IPS-20b (cell line): Measurements from ENCODE around the gene KCNQ1.

Experiments
- H3K27ac ChIP-seq: one replicate; pipeline ENCODE4 v1.5.1; 2013; ENCODE audit warnings: low read length
- H3K27me3 ChIP-seq: 2 replicates; pipeline ENCODE4 v1.6.1; 2013; ENCODE audit warnings: mild to moderate bottlenecking, low read length, inconsistent platforms; ENCODE audit not compliant: insufficient read depth
- H3K36me3 ChIP-seq: 2 replicates; pipeline ENCODE4 v1.6.1; 2013; ENCODE audit warnings: low read depth, mild to moderate bottlenecking, inconsistent platforms, low read length, moderate library complexity; ENCODE audit not compliant: insufficient read depth
- H3K4me1 ChIP-seq: 2 replicates; pipeline ENCODE4 v1.6.1; 2013; ENCODE audit warnings: mild to moderate bottlenecking, control low read depth, inconsistent platforms, low read length, moderate library complexity; ENCODE audit not compliant: insufficient read depth
- H3K4me3 ChIP-seq: 2 replicates; pipeline ENCODE4 v1.5.1; 2013; ENCODE audit warnings: mild to moderate bottlenecking, low read length, inconsistent platforms
- H3K9ac ChIP-seq: 2 replicates; pipeline ENCODE4 v1.6.1; 2013; ENCODE audit warnings: low read depth, mild to moderate bottlenecking, inconsistent platforms, low read length, moderate library complexity
- H3K9me3 ChIP-seq: 2 replicates; pipeline ENCODE4 v1.6.1; 2013; ENCODE audit warnings: mild to moderate bottlenecking, low read depth, low read length, inconsistent platforms; ENCODE audit not compliant: insufficient read depth

Gene KCNQ1

DNA sequence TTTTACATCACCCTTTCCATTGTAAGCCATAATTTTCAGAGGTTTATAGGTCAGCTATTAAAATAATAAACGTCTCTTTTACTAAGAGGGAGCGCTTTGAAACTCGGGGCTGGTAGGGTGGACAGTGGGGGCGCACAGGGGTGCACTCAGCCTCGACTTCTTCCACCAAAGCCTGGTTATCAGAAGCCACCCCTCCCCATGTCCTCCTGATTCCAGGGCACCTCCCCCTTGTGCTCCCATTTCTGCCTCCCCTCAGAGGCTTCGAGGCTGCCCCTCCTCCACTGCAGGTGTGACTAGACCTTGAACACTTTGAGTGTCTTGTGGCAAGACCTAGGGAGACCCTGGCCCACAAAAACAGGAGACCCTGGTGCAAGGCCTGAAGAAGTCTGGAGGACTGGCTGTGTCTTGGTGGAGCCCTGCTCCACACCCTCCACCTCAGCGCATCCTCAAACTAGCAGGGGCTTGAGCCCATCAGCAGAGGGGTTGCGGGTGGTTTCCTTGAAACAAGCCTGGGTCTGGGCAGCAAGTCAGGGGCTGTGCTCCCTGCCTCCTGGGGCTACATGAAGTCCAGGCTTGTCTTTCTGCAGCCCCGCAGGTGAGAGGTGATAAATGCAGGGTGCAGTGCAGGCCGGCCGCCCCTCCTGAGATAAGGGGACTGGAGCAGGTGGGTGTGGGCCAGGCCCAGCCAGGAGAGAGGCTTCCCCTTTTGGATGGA is 437.7 kb downstream of the KCNQ1 start:
- Histone ChIP-seq H3K9ac (no peak overlapping the region), H3K27me3 (peaks cover 86% of the 10 kb centered on the region), H3K27ac (no peak overlapping the region), H3K9me3 (no peaks in the 10 kb centered on the region), H3K4me3 (peak overlapping the region; percentile 44; the same call in 1 of the 2 replicates), H3K4me1 (peaks cover 3% of the 10 kb centered on the region; the same call in 1 of the 2 replicates), H3K36me3 (no peaks in the 10 kb centered on the region)

GRCh38 chr11:2883640-2883978 is 438.8 kb downstream of the KCNQ1 start:
- H3K4me1 ChIP-seq = peaks cover 3% of the 10 kb centered on the region; the same call in 1 of the 2 replicates
- H3K9me3 ChIP-seq = no peaks in the 10 kb centered on the region
- H3K27ac ChIP-seq = no peak overlapping the region
- no peaks in the 10 kb centered on the region for H3K36me3 ChIP-seq
- H3K27me3 ChIP-seq = peaks cover 90% of the 10 kb centered on the region
- H3K9ac ChIP-seq = no peak overlapping the region; the same call in 1 of the 2 replicates
- H3K4me3 ChIP-seq = peak overlapping the region; percentile 44; the same call in 1 of the 2 replicates

DNA sequence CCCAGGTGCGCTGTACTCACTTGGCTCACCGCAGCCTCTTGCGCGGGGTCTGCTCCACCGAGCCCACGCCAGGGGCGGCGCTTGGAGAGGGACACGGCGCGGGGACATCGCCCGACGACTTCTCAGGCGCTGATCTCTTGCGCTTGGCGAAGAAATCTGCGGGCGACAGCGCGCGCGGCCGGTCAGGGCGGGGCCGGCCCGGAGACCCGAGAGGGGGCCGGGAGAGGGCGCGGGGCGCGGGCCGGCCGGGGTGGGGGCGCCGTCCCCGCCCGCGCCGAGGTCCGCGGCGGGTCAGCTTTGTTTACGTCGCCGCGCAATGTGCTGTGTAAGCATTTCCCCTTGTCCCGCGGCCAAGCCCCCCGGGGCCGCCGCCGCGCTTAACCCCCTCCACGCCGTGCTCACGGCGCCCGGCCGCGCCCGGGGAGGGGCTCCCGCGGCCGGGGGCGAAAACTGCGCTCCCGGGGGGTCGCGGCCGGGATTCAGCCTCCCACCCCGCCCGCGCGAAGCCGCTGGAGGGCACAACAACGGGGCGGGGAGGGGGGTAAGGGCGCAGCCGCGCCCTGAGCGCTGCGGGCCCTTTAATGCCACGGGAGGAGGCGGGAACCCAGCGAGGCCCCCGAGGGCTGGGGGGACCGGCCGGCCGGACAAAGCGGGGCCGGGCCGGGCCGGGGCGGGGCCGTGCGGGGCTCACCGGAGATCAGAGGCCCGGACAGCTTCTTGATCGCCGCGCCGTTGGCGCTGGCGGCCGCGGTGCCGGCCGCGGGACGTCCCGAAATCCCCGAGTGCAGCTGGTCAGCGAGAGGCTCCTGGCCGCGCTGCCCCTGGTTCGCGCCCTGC is 439.4 kb downstream of the KCNQ1 start:
- Histone ChIP-seq H3K9ac (peak overlapping the region; percentile 21; the same call in 1 of the 2 replicates), H3K36me3 (no peaks in the 10 kb centered on the region), H3K4me1 (peaks cover 3% of the 10 kb centered on the region; the same call in 1 of the 2 replicates), H3K4me3 (peak overlapping the region; percentile 44; the same call in 1 of the 2 replicates), H3K27ac (no peak overlapping the region), H3K9me3 (no peaks in the 10 kb centered on the region), H3K27me3 (peaks cover 90% of the 10 kb centered on the region)

DNA sequence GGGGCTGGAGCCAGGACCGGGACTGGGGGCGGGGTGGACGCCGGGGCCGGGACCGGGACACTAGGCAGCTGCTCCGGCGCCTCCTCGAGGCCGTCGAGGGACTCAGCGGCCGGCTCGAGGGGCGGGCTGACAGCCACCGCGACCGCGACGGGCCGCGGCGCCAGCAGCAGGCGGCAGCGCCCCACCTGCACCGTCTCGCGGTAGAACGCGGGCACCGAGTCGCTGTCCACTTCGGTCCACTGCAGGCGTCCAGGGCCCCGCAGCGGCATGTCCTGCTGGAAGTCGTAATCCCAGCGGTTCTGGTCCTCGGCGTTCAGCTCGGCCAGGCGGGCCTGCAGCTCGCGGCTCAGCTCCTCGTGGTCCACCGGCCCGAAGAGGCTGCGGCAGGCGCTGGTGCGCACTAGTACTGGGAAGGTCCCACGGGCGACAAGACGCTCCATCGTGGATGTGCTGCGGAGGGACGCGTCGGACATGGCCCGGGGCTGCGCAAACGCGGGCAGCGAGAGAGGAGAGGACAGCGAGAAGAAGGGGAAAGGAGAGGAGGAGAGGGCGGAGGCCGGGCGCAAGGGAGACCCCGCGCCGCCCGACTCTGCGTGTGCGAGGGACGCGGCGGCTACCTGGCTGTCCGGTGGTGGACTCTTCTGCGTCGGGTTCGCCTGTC is 440.3 kb downstream of the KCNQ1 start:
- no peaks in the 10 kb centered on the region for H3K9me3 ChIP-seq
- peak overlapping the region; percentile 71 for H3K4me3 ChIP-seq
- H3K27ac ChIP-seq = no peak overlapping the region
- peaks cover 3% of the 10 kb centered on the region; the same call in 1 of the 2 replicates for H3K4me1 ChIP-seq
- peaks cover 90% of the 10 kb centered on the region for H3K27me3 ChIP-seq
- no peaks in the 10 kb centered on the region for H3K36me3 ChIP-seq
- H3K9ac ChIP-seq = peak overlapping the region; percentile 63; the same call in 1 of the 2 replicates

DNA sequence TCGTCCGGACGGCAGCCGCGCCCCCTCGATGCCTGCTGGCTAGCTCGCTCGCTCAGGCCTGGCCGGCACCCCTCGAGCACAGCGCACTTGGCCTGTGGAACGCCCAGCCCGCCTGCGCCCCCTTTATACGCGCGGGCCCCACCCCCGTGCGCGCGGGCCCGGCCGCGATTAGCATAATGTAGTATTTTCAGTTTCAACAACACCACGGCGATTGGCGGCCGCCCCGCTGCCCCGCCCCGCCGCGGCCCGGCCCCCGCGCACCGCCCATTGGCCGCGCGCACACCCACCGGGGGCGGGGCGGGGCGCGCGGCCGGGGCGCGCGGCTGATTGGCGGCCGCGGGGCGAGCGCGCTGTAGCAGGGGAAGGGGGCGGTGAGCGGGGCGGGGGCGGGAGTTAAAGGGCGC is 440.9 kb downstream of the KCNQ1 start, which contains the start of gene CDKN1C:
CDKN1C (minus strand) TSS at position 98 of the 404 bp plus-strand sequence. CDS start 319 bp downstream, outside the sequence.
- Histone ChIP-seq H3K4me3 (peak within 1 kb of the TSS; percentile 71), H3K27ac (no peak within 1 kb of the TSS), H3K4me1 (peaks cover 3% of the 10 kb centered on the region; the same call in 1 of the 2 replicates), H3K27me3 (peaks cover 87% of the 10 kb centered on the region), H3K9me3 (no peaks in the 10 kb centered on the region), H3K9ac (peak within 1 kb of the TSS; percentile 63; the same call in 1 of the 2 replicates), H3K36me3 (no peaks in the 10 kb centered on the region)

DNA sequence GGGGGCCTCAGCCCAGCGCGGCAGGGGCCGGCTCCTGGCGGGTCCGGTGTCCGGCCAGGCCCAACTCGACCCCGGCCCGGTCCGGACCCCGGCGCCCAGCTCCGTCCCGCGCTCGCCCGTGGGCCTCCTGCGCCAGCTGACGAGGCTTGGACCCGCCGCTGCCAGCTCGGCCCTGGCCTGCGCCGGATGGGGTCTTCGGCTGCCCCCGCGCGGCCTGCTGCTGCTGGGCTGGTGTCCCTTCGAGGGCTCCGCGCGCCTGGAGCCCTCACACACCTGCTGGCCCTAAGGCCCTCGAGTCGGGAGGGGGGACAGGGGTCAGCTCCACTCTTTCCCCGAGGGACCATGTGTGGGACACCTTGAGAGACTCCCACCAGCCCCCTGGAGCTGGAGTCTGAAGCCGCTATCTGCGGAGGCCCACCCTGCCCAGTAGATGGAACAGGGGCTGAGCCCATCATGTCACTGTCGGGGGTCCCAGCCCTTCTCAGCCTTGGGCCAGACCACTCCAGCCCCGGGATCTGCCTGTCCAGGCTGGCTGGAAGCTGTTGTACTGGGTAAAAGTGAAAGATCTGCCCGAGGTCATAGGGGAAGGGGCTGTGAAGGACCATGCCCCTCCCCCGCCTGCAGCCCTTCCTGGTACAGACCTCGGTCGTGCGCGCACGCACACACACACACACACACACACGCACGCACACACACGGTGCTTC is 441.5 kb downstream of the KCNQ1 start:
- H3K9me3 ChIP-seq = no peaks in the 10 kb centered on the region
- no peaks in the 10 kb centered on the region for H3K36me3 ChIP-seq
- peaks cover 4% of the 10 kb centered on the region; the same call in 1 of the 2 replicates for H3K4me1 ChIP-seq
- H3K4me3 ChIP-seq = peak overlapping the region; percentile 23; the same call in 1 of the 2 replicates
- no peak overlapping the region for H3K27ac ChIP-seq
- peak overlapping the region; percentile 45; the same call in 1 of the 2 replicates for H3K9ac ChIP-seq
- H3K27me3 ChIP-seq = peaks cover 80% of the 10 kb centered on the region

DNA sequence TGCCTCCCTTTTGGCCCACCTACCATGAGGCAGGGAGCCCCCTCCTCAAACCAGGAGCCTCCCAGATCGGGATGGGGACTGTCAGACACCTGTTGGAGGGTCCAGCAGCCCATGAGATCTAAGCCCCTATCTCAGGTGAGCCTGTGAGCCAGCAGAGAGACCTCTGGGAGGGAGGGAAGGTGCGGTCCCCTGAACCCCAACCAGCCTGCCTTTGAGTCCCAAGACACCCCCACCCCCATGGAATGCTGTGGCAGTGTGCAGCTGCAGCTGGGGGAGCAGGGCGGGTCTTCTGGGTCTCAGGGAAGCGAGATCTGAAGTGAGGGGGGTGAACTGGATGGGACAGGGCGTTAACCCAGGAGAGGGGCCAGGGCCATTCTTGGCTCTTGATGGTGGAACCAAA is 442.1 kb downstream of the KCNQ1 start:
- H3K36me3 ChIP-seq = no peaks in the 10 kb centered on the region
- H3K4me3 ChIP-seq = no peak overlapping the region
- no peak overlapping the region; the same call in 1 of the 2 replicates for H3K9ac ChIP-seq
- no peaks in the 10 kb centered on the region for H3K9me3 ChIP-seq
- no peak overlapping the region for H3K27ac ChIP-seq
- peaks cover 74% of the 10 kb centered on the region for H3K27me3 ChIP-seq
- peaks cover 9% of the 10 kb centered on the region; the same call in 1 of the 2 replicates for H3K4me1 ChIP-seq

DNA sequence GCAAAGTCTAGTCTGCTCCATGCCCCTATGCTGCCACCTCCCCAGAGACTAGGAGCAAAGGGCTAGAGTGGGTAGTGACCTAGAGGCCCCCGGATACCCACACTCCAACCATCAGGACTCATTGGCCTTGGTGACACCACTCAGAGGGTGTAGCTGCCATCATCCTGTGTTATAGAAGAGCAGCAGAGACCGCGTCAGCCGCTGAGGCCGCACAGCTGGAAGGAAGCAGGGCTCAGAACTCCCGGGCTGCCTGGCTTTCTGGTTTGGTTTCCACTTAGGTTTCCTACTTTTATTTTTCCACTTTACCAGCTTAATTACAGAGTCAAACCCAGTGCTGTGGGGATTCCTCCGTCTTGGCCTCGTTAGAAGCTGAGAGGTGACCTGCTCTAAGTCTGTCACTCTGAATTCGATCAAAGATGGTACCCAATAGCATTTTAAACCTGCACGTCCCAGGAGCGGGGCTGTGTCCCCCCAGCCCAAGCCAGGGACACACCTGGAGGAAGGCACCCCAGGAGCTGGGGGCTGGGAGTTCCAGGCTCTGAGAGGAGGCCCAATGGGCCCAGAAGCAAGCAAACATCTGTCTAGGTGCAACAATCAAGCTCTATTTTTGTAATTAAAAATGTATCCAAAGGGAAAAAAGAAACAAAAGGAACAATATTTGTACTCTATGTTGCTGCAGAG is 442.8 kb downstream of the KCNQ1 start:
- no peaks in the 10 kb centered on the region for H3K36me3 ChIP-seq
- no peaks in the 10 kb centered on the region for H3K9me3 ChIP-seq
- no peak overlapping the region for H3K9ac ChIP-seq
- peaks cover 67% of the 10 kb centered on the region for H3K27me3 ChIP-seq
- no peak overlapping the region for H3K4me3 ChIP-seq
- peaks cover 6% of the 10 kb centered on the region; the same call in 1 of the 2 replicates for H3K4me1 ChIP-seq
- H3K27ac ChIP-seq = no peak overlapping the region

DNA sequence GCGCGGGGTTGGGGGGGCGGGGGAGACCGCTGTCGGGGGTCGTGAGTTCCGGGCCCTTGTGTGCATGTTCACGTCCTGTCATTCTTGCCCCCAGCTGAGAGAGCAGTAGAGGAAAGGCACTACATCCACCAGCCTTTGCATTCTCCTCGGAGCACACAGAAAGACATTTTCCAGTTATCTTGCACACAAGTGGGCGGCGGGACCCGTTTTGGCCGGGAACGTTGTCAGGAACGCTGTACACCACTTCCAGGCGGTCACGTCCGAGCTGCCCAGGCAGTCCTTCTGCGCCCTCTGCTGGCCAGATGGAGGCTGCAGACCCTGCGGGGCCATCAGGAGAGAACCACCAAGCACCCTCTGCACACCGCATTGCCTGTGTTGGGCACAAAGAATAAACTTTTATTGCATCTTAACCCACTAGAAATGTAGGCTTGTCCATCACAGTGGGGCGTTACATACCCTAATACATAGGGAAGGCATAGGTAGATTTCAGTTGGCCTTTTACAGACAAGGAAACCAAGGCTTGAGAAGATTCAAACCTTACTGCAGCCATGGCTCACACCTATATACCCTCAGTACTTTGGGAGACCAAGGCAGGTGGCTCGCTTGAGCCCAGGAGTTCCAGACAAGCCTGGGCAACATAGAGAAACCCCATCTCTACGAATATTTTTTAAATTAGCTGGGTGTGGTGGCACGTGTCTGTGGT is 443.6 kb downstream of the KCNQ1 start:
- Histone ChIP-seq H3K27ac (no peak overlapping the region), H3K27me3 (peaks cover 59% of the 10 kb centered on the region), H3K9ac (no peak overlapping the region), H3K36me3 (no peaks in the 10 kb centered on the region), H3K4me1 (peaks cover 8% of the 10 kb centered on the region; the same call in 1 of the 2 replicates), H3K4me3 (no peak overlapping the region), H3K9me3 (no peaks in the 10 kb centered on the region)
